HCT116 (cell line): ENCODE data around the gene LRRK2.

Experiments
- CEBPB ChIP-seq: IDR thresholded peaks from 2 replicates; pipeline ENCODE4 v1.6.1; 2012; ENCODE audit warnings: low read depth
- CTCF ChIP-seq, 3 experiments: fragments of 200-600 bp in 1 of 3; sonication (generic) in 1 of 3; IDR thresholded peaks in 2 of 3; conservative IDR thresholded peaks in 1 of 3; 2 replicates each; pipeline ENCODE4 v1.5.1; 2012 to 2017; ENCODE audit warnings: low read depth in 2 of 3, low read length in 2 of 3, antibody characterized with exemption in 1 of 3, borderline replicate concordance in 1 of 3, control low read depth in 1 of 3, mild to moderate bottlenecking in 1 of 3, mixed read lengths in 1 of 3, mixed run types in 1 of 3, moderate library complexity in 1 of 3; ENCODE audit not compliant: insufficient read depth in 1 of 3
- EZH2 ChIP-seq: fragments of 200-600 bp; sonication (generic); IDR thresholded peaks from 2 replicates; pipeline ENCODE4 v1.6.1; 2017; ENCODE audit warnings: antibody characterized with exemption, mixed run types
- JUND ChIP-seq: IDR thresholded peaks from 2 replicates; pipeline ENCODE4 v1.6.1; 2012
- POLR2A ChIP-seq: IDR thresholded peaks from 2 replicates; pipeline ENCODE4 v1.7.0; 2011; ENCODE audit warnings: borderline replicate concordance; ENCODE audit not compliant: insufficient read depth, insufficient read length; ENCODE audit errors: extremely low read depth
- REST ChIP-seq: IDR thresholded peaks from 2 replicates; pipeline ENCODE4 v1.6.1; 2012; ENCODE audit warnings: low read depth
- SIN3A ChIP-seq: IDR thresholded peaks from 2 replicates; pipeline ENCODE4 v1.6.1; 2012; ENCODE audit warnings: low read depth
- SP1 ChIP-seq: IDR thresholded peaks from 2 replicates; pipeline ENCODE4 v1.6.1; 2012; ENCODE audit warnings: low read depth

DNA sequence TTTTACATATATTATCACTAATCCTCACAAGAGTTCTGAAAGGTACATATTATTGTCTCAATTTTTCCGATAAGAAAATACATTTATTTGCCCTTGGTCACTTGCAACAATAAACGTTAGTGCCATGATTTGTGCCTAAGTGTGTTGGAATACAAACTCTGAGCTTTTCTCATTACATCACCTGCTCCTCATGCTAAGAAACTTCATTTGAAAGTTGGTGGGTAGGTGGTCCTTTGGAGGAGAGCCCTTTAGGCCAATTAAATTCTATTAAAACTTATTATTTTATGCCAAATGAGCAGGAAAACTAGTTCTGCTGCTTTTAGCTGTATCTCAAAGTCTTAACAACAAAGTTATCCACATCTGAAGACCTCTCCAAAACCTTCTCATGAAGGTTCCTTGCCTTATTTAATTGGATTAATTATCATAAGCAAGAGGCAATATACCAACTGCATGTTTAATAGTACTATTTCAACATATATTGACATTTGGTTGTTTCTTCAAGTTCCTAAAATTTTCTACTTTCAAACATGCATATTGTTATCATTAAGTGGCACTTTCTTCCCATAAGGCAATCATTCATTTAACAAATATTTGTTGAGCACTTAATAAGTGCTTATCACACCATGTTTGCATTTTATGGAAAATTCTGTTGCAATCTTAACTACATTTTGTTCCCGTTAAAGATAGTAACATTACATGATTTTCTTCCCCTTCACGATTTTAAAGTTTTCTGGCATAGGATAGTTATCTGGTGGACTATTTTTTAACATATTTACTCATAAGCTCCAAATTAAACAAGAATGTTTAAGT, 40.1 kb upstream of the LRRK2 start:
- TF ChIP-seq EZH2 = no peak
- no peak for TF ChIP-seq JUND
- no peak for TF ChIP-seq SP1
- TF ChIP-seq CTCF (IDR thresholded peaks at IDR 0.05 in 2 of 3, conservative IDR thresholded peaks at IDR 0.05 in 1 of 3; ENCODE audit: borderline replicate concordance in 1 of 3, insufficient read depth in 1 of 3, low read depth in 2 of 3, low read length in 2 of 3) = no peak
- TF ChIP-seq REST = no peak
- TF ChIP-seq POLR2A = no peak
- no peak for TF ChIP-seq CEBPB
- no peak for TF ChIP-seq SIN3A
